Right kidney (tissue), 1 donor: Measurements from ENCODE around the gene CA7.
A peak's percentile ranks its signal among the peaks of the same experiment; 100 is the strongest.
"Not testable (repeated sequence)": the region's sequence is repeated elsewhere in the genome, so short reads cannot be mapped to it uniquely, and the experiment has no call there.

Experiments used
- DNase-seq: peaks from one replicate; pipeline ENCODE4 v3.0.0-alpha.2; 2016

The CA7 gene

DNA sequence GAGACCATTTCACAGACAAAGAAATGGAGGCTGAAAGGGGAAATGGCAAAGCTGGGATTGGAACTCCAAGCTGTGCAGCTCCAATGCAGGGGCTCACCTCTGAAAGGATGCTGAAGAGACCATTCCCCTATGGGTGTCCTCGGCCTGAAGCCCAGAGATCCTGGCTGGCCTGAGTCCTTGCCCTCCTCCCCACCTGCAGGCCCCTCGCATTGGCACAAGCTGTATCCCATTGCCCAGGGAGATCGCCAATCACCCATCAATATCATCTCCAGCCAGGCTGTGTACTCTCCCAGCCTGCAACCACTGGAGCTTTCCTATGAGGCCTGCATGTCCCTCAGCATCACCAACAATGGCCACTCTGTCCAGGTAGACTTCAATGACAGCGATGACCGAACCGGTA, 2.6 kb downstream of the CA7 start:
- no peak for DNase-seq

DNA sequence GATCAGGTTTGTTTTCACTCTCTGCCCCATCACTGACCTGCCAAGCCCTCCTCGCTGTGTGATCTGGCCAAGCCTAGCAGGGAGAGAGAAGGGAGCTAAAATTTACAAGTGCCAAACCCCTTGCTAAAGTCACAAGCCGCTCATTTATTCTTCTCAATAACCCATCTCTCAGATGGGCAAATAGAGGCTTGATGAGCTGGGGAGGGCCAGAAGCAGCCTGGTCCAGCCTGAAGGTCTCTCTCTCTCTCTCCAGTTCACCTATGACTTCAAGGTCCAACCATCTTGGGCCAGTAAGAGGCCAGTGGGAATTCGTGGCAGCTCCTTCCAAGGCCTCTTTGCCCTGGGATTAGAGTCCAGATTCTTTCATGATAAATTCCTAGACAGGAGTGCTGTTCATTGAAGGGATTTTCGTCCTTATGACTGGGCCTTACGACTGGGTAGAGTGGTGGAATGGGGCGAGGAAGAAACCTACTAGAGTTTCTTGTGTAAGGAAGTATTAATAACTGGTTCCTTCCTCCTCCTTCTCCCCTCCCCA, 3.4 kb downstream of the CA7 start:
- DNase-seq, result no peak

DNA sequence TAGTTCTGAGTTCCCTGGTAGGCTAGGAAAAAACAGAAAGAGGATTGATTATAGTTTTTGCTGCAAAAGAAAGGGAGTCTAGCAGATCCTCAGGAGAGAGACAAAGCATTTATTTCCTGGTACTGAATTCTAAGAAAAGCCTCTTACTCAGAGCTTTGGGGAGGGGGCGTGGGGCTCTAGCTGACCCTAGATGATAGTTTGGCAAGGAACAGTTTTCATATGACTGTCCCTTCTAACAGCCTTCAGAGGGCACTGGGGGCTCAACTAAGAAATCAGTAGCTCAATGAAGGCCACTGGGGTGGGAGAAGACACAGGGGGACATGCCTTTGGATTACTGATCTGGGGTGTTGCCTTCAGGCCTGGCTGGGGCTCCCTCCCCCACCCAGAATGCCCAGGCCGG, 4.0 kb downstream of the CA7 start:
- DNase-seq, result no peak

DNA sequence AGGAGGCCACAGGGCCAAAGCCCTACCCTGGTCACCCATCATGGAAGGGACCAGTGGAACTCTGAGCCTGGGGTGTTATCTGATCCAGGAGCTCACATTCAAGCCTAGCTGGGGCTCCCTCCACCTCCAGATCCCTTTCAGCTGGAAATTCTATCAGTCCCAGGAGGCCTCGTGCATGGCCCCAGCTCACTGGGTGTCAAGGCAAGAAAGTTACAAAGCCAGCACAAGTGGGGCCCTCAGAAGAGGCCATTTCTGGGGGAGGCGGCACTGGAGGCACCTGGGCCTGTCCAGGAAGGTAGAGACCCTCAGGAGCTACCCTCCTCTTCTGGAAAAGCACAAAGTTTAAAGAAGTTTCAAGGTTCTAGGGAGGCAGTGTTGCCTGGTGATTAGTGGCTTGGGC, 4.8 kb downstream of the CA7 start:
- no peak for DNase-seq

DNA sequence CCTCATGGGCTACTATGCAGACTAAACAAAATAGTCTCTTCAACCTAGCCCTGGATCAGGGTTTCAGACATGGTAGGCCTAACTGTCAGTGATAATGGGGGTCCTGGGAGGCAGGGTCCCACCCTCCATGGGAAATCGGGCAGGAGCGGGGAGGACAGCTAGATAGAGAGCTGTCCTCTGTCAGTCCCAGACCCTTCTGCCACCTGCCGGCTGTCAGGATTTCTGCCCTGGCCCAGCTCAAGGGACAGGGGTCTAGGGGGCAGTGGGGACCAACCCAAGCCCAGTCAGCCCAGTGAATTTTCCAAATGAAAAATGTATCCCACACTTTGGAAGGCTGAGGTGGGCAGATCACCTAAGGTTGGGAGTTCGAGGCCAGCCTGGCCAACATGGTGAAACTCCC, 5.3 kb downstream of the CA7 start:
- DNase-seq, result no peak

DNA sequence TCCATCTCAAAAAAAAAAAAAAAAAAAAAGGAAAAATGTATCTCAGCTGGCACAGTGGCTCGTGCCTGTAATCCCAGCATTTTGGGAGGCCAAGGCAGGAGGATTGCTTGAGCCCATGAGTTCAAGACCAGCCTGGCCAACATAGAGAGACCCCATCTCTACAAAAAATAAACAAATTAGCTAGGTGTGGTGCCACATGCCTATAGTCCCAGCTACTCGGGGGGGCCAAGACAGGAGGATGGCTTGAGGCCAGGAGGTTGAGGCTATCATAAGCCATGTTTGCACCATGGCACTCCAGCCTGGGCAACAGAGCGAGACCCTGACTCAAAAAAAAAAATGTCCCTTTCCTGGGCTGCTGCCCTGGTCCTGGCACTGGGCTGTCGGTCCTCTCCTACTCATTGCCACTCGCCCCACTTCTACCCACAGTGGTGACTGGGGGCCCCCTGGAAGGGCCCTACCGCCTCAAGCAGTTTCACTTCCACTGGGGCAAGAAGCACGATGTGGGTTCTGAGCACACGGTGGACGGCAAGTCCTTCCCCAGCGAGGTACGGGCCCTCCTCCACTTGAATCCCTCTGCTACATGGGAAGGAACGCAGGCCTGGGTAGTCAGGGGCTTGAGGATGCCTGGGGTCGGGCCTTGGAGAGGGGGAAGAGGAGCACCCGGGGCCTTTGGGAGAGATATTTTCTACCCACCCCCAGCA, 6.1 kb downstream of the CA7 start:
- no peak for DNase-seq

DNA sequence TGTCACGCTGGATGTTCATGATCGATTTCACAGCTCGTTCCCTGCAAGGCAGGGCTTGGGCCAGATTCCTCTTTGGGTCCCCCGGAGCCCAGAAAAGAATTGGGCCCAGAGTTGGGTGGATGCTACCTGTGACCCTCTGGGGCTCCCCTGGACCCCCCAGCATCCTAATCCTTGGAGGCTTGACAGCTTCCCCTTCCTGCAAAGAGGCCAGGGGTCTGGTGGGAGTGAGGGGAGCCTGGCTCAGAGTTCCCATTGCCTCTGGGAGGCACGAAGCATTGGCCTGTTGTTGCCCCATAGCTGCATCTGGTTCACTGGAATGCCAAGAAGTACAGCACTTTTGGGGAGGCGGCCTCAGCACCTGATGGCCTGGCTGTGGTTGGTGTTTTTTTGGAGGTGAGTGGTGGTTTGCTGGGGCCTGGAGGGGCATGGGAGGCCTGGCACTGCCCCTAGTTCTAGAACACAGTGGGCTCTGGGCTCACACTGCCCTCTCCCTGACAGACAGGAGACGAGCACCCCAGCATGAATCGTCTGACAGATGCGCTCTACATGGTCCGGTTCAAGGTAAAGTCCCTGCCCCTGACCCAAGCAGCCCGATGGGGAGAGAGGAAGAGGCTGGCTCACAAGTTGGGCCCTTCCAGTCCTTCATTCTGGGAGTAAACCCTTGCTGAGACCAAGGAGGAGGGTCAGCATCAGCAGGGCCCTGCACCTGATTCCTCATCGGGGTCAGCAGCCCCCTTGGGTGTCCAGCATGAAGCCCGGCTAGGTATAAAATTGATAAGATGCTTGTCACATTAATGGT, 7.2 kb downstream of the CA7 start:
- DNase-seq, result no peak

DNA sequence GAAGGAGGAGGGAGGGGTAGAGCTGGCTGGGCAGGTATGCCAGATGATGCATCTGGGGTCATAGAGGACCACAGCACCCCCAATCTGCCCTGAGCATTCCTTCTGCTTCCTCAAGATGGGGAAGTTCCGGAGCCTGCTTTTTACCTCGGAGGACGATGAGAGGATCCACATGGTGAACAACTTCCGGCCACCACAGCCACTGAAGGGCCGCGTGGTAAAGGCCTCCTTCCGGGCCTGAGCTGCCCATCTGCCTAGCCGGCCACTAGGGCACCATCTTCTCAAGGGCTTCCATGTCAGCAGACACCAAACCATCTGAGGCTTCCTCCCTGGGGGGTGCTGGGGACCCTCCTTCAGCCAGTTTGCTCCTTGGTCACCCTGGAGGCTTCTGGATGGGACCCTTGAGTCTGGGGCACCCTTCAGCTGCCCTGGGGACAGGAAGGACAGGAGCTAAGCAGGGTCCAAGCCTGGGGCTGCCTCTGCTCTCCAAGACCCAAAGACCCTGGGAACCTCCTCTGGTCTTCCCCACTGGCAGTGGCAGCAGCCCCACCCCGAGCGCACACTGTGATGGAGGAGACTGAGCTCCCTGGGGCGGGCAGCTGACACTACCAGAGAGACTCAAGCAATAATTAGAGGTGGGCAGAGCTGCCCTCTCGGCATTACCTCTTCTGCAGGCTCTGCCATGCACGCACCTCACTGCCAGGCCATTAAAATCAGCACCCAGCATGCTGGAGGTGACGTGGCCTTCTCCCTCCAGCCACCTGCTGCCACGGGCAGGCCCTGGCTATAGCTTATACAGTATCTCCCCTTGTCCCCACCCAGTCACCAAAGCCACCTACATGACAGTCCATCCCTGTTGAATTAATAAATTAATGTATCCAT, 9.3 kb downstream of the CA7 start:
- no peak for DNase-seq

DNA sequence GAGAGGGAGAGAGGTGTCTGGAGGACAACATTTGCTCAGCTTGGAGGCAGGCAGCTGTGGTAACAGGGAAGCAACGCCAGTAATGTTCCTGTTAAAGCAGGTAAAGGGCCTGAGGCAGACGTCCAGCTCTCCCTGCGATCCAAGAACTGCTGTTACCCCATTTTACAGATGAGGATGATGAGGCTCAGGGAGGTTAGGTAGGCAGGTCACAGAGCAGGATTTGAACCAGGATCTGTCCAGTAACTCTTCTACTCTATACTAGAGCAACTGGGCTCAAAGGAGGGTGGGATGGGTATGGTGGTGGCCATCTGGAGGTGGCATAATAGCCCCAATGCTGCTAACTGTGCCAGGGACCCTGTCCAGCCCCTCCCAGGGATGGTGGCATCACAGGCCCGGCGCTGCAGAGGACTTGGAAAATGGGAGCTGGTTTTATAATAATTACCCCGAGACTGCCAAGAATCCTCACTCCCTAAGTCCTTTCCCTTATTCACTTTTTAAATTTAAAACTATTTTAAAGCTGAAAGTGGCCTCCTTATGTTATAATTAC, 12.0 kb downstream of the CA7 start:
- no peak for DNase-seq

DNA sequence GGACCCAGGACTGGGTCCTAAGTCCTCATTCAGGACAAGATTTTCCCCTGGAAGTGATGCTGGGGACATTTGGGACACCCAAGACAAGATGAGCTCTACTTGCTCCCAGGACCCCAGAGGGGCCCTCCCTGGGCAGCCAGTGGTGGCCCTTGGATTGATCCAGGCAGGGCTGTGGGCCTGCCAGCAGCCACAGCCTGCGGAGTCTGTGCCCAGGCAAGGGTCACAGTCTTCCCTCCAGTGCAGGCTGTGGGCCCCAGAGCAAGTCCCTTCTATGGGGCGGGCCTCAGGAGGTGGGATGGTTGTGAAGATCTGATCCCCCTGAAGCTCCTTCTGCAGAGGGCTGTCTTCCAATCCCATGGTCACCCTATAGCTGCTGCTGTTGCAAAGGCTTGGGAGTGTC, 12.6 kb downstream of the CA7 start:
- DNase-seq, result no peak

DNA sequence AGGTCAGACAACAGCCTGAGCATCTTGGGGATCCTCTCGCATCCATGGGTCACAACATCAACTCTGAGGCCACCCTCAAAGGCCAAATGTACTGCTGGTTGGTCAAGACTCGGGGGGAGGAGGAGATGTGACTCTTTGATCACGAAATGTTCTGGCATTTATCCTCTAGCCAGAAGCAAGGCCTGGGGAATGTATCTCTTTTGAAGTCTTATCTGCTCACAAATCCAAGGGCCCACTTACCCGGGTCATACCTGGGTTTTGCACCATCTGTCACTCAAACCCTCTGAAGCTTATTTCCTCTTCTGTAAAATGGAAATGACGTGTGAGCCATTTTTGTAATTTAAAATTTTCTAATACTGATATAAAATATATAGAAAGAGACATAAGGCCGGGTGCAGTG, 13.2 kb downstream of the CA7 start:
- no peak for DNase-seq

DNA sequence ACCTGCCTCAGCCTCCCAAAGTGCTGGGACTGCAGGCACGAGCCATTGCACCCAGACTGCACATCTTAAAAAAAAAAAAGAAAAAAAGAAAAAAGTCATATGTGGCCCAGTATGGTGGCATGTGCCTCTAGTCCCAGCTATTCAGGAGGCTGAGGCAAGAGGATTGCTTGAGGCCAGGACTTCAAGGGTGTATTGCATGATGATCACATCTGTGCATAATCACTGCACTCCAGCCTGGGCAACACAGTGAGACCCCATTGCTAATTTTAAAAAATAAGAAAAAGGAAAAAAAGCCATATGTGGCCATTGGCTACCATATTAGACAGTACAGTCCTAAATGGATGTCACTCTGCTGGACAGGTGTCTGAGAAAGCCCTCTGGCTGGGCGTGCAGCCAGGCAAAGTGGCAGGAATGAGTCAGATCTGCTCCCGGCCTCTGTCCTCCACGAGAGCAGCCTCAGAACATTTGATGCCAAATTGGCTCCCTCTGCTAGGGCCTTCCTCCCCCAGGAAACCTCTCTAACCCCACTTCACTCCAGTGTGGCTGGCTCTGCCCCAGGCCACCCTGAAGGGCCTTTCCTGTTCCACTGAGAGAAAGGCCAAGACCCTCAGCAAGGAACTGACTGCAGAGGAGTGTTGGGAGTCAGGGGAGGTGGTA, 14.7 kb downstream of the CA7 start:
- DNase-seq, result no peak

DNA sequence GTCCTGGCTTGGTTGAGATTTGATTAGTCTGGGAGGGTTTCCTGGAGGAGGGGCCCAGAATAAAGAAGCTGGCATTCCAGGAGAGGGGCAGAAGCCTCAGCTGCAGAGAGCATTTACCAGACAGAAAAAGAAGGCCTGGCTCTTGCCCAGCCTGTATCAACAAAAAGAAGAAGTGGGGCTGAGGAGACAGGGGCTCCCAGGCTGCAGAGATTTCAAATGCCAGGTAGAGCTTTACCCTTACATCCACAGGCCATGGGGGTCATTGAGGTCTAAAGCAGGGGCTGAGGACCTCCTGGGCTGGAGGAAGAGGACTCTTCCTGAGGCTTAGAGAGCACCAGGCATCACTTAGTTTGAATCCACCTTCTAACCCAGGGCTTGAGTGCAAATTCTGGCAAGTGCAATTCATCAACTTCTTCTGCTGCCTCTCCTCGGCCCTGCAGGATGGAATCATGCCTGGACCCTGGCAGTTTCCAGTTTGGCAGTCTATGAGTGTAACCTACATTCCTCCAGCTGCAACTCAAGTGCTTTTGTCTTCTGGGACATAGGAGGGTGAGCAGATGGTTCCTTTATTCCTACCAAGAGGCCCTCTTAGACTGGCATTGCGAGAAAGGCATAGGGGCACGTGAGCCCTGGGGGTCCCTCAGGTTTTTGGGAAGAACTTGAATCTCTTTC, 15.3 kb downstream of the CA7 start:
- DNase-seq, result no peak

DNA sequence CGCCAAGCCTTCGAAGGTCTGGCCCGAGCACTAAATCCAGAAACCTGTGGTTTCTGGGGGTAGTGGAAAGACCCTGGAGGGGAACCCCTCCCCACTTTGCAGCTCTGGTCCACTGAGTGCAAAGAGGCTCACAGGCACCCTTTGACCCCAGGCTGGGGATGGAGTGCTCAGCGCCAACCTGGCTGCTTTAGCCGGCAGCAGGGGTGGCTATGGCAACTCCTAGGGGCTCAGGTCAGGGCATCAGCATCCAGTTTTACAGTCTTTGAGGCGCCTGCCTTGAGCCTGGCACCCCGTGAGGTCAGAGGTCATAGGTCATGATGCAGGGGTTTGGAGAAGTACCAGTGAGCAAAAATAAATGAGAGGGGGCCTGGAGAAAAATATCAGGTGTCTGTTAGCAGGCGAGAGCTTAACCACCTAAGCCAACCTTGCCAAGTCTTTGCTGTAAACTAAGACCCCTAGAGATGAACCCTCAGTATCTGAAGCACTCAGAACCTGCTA, 17.9 kb downstream of the CA7 start:
- DNase-seq, result no peak

DNA sequence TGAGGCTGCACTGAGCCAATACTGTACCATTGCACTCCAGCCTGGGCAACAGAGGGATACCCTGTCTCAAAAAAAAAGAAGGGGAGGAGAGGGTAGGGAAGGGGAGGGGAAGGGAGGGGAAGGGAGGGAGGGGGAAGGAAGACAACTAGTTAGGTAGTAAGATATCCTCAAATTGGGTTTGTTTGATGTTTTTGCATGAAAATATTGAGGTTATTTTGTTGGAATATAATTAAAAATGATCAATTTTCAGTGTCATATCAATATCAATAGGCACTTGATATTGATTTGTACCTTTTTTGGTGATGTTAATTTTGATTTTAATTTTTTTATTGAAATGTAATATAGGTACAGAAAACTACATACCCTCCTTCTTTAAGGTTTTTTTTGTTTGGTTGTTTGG, 19.5 kb downstream of the CA7 start:
- no peak for DNase-seq

DNA sequence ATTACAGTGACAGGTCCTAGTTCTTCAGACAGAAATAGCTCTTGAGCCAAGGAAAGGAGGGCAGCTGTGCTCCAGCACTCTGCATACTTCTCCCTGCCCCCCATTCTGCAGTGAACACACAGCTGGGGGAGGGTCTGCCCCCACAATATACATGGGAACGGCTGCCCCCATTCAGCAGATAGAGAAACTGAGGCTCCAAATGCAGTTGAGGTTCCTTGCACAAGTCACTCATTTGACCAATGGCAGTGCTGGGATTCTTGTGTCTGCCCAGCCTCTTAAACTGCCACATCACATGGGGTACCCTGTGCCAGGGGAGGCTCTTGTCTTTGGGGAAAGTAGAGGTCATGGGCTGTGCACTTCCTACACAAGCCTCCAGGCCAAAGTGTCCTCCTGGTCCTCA, 25.2 kb downstream of the CA7 start:
- DNase-seq, result no peak

DNA sequence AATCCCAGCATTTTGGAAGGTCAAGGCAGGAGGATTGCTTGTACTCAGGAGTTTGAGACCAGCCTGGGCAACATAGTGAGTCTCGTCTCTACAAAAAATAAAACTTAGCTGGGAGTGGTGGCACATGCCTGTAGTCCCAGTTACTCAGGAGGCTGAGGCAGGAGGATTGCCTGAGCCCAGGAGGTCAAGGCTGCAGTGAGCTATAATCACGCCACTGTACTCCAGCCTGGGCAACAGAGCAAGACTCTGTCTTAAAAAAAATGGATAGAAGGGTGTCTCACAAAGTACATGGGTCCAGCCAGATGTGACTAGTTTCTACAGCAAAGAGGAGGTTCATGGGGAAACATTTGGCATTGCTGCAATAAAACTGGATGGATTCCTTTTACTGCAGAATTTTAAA, 27.1 kb downstream of the CA7 start:
- not testable (repeated sequence) for DNase-seq

DNA sequence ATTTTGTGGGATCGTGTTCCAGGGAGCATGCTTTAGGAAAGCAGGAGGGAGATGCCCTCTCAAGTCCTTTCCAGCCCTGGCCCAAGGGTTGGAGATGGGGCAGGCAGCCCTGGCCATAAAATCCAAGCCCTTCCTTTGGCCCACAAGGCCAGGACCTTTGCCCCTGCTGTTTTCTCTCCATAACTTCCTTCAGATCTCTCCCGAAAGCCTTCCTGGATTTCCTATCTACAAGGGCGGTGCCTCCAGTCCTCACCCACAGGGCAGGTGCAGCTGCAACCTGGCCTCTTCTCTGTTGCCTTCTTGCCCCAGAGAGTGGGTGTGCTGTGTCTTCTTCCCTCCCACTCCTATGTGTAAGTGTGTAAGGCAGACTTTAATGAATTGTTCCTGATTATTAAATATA, 27.6 kb downstream of the CA7 start:
- DNase-seq, result no peak

DNA sequence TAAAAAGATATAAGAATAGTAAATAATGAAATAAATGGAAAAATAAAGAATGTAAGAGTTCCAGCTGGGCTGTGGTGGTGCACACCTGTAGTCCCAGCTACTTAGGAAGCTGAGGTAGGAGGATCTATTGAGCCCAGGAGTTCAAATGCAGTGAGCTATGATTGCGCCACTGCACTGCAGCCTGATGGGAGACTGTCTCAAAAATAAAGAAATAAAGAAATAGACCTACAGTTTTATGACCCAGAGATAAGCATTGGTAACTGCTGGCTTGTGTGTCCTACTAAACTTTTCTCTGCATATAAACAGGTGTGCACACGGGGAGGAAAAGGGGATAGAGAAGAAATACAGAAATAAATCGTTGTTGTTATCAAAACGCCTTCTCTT, 28.3 kb downstream of the CA7 start:
- DNase-seq, result no peak

DNA sequence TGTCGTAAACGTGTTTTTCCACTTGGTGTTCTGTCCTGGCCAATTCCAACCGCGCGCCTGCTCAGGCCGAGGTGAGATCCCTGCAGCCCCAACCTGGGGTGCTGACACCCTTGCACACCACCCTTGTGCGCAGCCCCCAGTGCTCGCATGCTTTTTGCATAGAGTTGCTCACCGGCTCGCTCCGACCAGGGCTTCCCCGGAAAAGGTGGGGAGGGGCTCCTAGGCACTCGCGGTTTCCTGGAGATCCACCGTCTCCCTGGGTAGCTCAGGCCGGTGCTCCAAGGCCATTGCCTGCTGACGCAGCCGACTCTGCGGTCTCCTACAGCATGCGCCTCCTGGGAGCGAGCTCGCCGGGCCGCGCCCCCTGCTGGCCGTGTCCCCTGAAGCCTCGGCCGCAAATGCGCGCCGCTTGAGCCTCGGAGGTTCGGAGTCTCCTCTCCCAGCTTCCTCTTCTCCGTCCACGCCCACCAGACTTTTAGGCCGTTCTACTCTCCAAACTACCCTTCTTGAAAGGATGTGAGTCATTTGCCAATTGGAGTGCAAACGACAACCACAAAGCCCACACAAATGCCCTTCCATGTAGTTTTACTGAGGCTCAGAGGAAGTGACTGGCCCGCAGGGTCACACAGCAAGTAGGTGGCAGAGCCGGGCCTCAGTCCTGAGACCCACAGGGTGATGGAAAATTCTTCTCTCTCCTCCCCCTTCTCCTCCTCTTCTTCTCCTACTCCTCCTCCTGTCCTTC, 28.9 kb downstream of the CA7 start:
- peak; percentile 78 for DNase-seq

DNA sequence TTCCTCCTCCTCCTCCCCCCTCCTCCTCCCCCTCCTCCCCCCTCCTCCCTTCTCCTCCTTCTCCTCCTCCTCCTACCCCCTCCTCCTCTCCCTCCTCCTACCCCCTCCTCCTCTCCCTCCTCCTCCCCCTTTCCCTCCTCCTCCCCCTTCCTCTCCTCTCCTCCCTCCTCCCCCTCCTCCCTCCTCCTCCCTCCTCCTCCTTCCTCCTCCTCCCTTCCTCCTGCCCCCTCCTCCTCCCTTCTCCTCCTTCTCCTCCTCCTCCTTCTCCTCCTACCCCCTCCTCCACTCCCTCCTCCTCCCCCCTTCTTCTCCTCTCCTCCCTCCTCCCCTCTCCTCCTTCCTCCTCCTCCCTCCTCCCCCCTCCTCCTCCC, 29.5 kb downstream of the CA7 start:
- no peak for DNase-seq
